Neural progenitor cell (in vitro differentiated cells): ENCODE data around the gene TBC1D1. TPM values are rescaled to one million over a fixed set of nuclear protein-coding genes. Genes with fewer than 3 reads are reported as not detected.

Source experiments
- DNase-seq: peaks from one replicate; pipeline ENCODE4 v3.0.0-alpha.2; 2016; ENCODE audit warnings: low spot score
- H2AFZ ChIP-seq: fragments of 200-600 bp; sonication (generic); replicated peaks from 2 replicates; pipeline ENCODE4 v1.6.1; 2016; ENCODE audit warnings: antibody characterized with exemption
- H3F3A ChIP-seq: fragments of 200-600 bp; sonication (generic); 2 replicates; pipeline ENCODE4 v1.6.1; 2016; ENCODE audit warnings: antibody characterized with exemption, low read depth
- H3K27ac ChIP-seq: fragments of 200-600 bp; sonication (generic); 2 replicates; pipeline ENCODE4 v1.5.1; 2016; ENCODE audit warnings: mild to moderate bottlenecking
- H3K27me3 ChIP-seq: fragments of 200-600 bp; sonication (generic); 2 replicates; pipeline ENCODE4 v1.6.1; 2016; ENCODE audit warnings: mild to moderate bottlenecking, moderate library complexity
- H3K36me3 ChIP-seq: fragments of 200-600 bp; sonication (generic); 2 replicates; pipeline ENCODE4 v1.5.1; 2016
- H3K4me1 ChIP-seq: fragments of 200-600 bp; sonication (generic); 2 replicates; pipeline ENCODE4 v1.6.1; 2016; ENCODE audit warnings: mixed run types
- H3K4me2 ChIP-seq: fragments of 200-600 bp; sonication (generic); 2 replicates; pipeline ENCODE4 v1.6.1; 2016
- H3K4me3 ChIP-seq: fragments of 200-600 bp; sonication (generic); 2 replicates; pipeline ENCODE4 v1.5.1; 2016
- H3K79me2 ChIP-seq: fragments of 200-600 bp; sonication (generic); 2 replicates; pipeline ENCODE4 v1.6.1; 2016; ENCODE audit warnings: low read depth
- H3K9ac ChIP-seq: fragments of 200-600 bp; sonication (generic); 2 replicates; pipeline ENCODE4 v1.6.1; 2016
- H3K9me3 ChIP-seq: fragments of 200-600 bp; sonication (generic); 2 replicates; pipeline ENCODE4 v1.5.1; 2016; ENCODE audit warnings: low read depth
- H4K20me1 ChIP-seq: fragments of 200-600 bp; sonication (generic); 2 replicates; pipeline ENCODE4 v1.6.1; 2016; ENCODE audit warnings: low read depth
- H3K27ac Mint-ChIP-seq: 3 replicates; pipeline ENCODE4 v1.8.0; 2021; ENCODE audit warnings: mixed read lengths
- H3K27me3 Mint-ChIP-seq: 2 replicates; pipeline ENCODE4 v1.8.0; 2022; ENCODE audit warnings: low read depth, mild to moderate bottlenecking, inconsistent platforms, moderate library complexity, mixed read lengths; ENCODE audit not compliant: insufficient read depth
- H3K36me3 Mint-ChIP-seq: 3 replicates; pipeline ENCODE4 v1.8.0; 2021; ENCODE audit warnings: mixed read lengths
- H3K4me1 Mint-ChIP-seq: 3 replicates; pipeline ENCODE4 v1.8.0; 2021; ENCODE audit warnings: mixed read lengths
- H3K4me3 Mint-ChIP-seq: 3 replicates; pipeline ENCODE4 v1.8.0; 2021; ENCODE audit warnings: mild to moderate bottlenecking, moderate library complexity, mixed read lengths
- H3K9me3 Mint-ChIP-seq: 3 replicates; pipeline ENCODE4 v1.8.0; 2020; ENCODE audit warnings: mixed read lengths
- EZH2 ChIP-seq: fragments of 200-600 bp; sonication (generic); IDR thresholded peaks from 2 replicates; pipeline ENCODE4 v1.6.1; 2017; ENCODE audit warnings: antibody characterized with exemption, mild to moderate bottlenecking, moderate library complexity
- EZH2phosphoT487 ChIP-seq: fragments of 200-600 bp; sonication (generic); IDR thresholded peaks from 2 replicates; pipeline ENCODE4 v1.6.1; 2017; ENCODE audit warnings: antibody characterized with exemption
- total RNA-seq: library from RNA; depleted of rRNA; stranded (reverse); fragments of >200 nt; gene quantifications from 2 replicates; pipeline ENCODE4 v1.2.3, GENCODE V29; 2015; ENCODE audit warnings: low replicate concordance
- TF ChIP-seq, protein P1 (sequence below): fragments of 200-600 bp; sonication (generic); IDR thresholded peaks from 2 replicates; pipeline ENCODE4 v1.5.1; 2017; ENCODE audit warnings: antibody characterized with exemption, mild to moderate bottlenecking

The TBC1D1 gene
- total RNA-seq, 1 donor from 2014 or later = 208 TPM

DNA sequence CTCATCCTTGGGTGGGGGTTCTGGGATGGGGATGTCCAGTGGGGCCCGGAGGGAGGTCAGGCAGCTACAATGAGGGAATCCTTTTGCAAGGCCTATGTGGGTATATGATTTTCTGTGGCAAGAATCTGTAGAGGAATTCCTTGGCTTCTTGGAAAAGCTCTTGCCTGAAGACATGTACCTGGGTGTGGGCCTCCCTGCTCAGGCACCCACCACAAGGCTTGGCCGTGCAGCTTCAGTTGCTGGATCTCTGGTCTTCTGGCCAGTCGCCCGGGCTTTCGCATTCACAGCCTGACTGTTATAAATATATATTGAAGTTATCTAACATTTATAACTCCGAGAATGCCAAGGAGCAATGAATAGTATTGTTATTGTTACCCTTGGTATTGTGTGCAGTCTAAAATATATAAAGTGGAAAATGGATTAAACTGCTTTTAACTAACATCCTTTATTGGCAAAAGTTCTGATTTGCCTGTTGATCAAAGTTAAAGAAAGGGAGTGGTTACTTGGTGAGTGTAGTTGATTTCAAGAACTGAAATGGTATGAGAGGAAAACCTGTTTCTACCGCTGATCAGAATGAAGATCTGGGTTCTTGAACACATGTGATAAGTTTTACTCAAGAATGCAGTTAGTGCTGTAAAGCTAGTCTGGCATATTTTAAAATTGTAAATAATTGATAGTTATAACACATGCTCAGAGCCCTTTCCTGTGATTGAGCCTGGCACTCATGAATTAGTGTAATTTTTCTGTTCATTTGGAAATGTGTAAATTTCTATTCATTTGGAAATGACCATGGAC lies 105.3 kb downstream of the TBC1D1 start:
- Histone ChIP-seq H2AFZ (no peak overlapping the region), H3K4me3 (no peak overlapping the region), H3K9me3 (no peaks in the 10 kb centered on the region), H3K27me3 (no peaks in the 10 kb centered on the region), H3K79me2 (peaks cover 70% of the 10 kb centered on the region), H4K20me1 (peaks cover 59% of the 10 kb centered on the region), H3K4me2 (no peak overlapping the region), H3K36me3 (no peaks in the 10 kb centered on the region), H3K4me1 (peaks cover 30% of the 10 kb centered on the region), H3K27ac (no peak overlapping the region), H3K9ac (no peak overlapping the region), H3F3A (peaks cover 16% of the 10 kb centered on the region)
- no peaks in the 10 kb centered on the region for H3K9me3 Mint-ChIP-seq
- TF ChIP-seq EZH2 = no peak
- no peak for TF ChIP-seq EZH2phosphoT487
- TF ChIP-seq, protein P1, sequence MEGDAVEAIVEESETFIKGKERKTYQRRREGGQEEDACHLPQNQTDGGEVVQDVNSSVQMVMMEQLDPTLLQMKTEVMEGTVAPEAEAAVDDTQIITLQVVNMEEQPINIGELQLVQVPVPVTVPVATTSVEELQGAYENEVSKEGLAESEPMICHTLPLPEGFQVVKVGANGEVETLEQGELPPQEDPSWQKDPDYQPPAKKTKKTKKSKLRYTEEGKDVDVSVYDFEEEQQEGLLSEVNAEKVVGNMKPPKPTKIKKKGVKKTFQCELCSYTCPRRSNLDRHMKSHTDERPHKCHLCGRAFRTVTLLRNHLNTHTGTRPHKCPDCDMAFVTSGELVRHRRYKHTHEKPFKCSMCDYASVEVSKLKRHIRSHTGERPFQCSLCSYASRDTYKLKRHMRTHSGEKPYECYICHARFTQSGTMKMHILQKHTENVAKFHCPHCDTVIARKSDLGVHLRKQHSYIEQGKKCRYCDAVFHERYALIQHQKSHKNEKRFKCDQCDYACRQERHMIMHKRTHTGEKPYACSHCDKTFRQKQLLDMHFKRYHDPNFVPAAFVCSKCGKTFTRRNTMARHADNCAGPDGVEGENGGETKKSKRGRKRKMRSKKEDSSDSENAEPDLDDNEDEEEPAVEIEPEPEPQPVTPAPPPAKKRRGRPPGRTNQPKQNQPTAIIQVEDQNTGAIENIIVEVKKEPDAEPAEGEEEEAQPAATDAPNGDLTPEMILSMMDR = no peak
- peaks cover 17% of the 10 kb centered on the region for H3K4me1 Mint-ChIP-seq
- H3K4me3 Mint-ChIP-seq = no peak overlapping the region
- no peaks in the 10 kb centered on the region for H3K36me3 Mint-ChIP-seq
- DNase-seq = no peak
- peaks cover 2% of the 10 kb centered on the region for H3K27me3 Mint-ChIP-seq
- no peak overlapping the region for H3K27ac Mint-ChIP-seq

DNA sequence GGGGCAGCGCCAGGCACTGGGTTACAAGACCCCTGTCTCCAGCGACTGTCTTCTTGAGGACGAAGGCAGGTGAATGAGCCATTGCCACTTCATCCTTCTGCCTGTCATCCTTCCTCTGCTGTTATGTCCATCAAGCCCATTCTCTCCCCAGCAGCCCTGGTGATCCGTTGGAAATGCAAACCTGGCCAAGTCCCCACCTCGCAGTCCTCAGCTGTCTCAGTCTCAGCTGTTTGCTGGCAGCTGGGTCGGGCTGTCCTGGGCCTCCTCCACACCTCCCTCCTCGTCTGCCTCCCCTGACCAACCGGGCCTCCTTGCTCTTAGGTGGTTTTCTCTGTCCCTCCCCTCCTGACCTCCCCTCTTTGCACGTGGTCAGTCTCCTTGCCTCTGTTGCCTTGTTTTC lies 107.3 kb downstream of the TBC1D1 start:
- TF ChIP-seq EZH2phosphoT487 (no peak), EZH2 (no peak)
- TF ChIP-seq, protein P1 = no peak
- H3K9me3 Mint-ChIP-seq = no peaks in the 10 kb centered on the region
- Histone ChIP-seq H3K36me3 (no peaks in the 10 kb centered on the region), H3K9ac (no peak overlapping the region), H3K9me3 (no peaks in the 10 kb centered on the region), H3K4me1 (peaks cover 45% of the 10 kb centered on the region), H3K79me2 (peaks cover 64% of the 10 kb centered on the region), H3K4me3 (no peak overlapping the region), H3K27ac (no peak overlapping the region), H2AFZ (no peak overlapping the region), H3K27me3 (no peaks in the 10 kb centered on the region), H3F3A (peaks cover 16% of the 10 kb centered on the region), H3K4me2 (no peak overlapping the region), H4K20me1 (peaks cover 67% of the 10 kb centered on the region)
- H3K27ac Mint-ChIP-seq = no peak overlapping the region
- no peak overlapping the region for H3K4me3 Mint-ChIP-seq
- peaks cover 17% of the 10 kb centered on the region for H3K4me1 Mint-ChIP-seq
- H3K36me3 Mint-ChIP-seq = no peaks in the 10 kb centered on the region
- DNase-seq = no peak
- peaks cover 2% of the 10 kb centered on the region for H3K27me3 Mint-ChIP-seq

DNA sequence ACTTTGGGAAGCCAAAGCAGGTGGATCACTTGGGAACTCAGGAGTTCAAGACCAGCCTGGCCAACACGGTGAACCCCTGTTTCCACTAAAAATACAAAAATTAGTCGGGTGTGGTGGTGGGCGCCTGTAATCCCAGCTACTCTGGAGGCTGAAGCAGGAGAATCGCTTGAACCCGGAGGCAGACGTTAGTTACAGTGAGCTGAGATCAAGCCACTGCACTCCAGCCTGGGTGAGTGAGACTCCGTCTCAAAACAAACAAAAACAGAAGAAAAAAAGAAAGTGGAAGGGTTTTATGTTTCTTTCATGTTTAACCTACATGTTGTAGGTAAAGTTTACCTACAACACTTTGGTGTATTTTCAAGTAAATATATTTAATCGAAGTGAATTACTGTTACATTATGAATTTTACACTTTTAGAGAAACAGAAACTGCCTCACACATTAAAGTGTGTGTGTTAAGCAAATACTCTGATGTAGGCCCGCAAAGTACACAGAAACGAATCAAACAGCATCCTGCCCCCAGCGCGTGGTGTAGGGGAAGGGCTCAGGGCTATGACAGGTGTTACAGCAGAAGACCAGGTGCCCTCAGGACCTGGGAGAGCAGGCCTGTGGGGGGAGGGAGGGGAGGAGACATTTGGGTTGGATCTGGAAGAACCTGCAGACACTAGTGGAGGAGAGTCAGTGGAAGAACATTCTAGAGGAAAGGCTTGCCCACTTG lies 108.3 kb downstream of the TBC1D1 start:
- no peak overlapping the region for H3K27ac ChIP-seq
- no peak for DNase-seq
- H3K9me3 ChIP-seq = no peaks in the 10 kb centered on the region

More for the DNA sequence above, 108.3 kb downstream of the TBC1D1 start:
- H2AFZ ChIP-seq = no peak overlapping the region
- peaks cover 15% of the 10 kb centered on the region for H3K4me1 Mint-ChIP-seq
- H3K9me3 Mint-ChIP-seq = no peaks in the 10 kb centered on the region
- peaks cover 72% of the 10 kb centered on the region for H3K79me2 ChIP-seq
- no peaks in the 10 kb centered on the region for H3K36me3 ChIP-seq
- no peaks in the 10 kb centered on the region for H3K27me3 ChIP-seq
- H3F3A ChIP-seq = peaks cover 11% of the 10 kb centered on the region
- H3K27ac Mint-ChIP-seq = no peak overlapping the region
- H3K4me2 ChIP-seq = no peak overlapping the region
- H3K27me3 Mint-ChIP-seq = peaks cover 2% of the 10 kb centered on the region
- no peak overlapping the region for H3K4me3 Mint-ChIP-seq
- no peak overlapping the region for H3K9ac ChIP-seq
- peaks cover 67% of the 10 kb centered on the region for H4K20me1 ChIP-seq
- H3K4me1 ChIP-seq = peaks cover 44% of the 10 kb centered on the region
- no peak overlapping the region for H3K4me3 ChIP-seq
- no peaks in the 10 kb centered on the region for H3K36me3 Mint-ChIP-seq
- TF ChIP-seq EZH2 (no peak), EZH2phosphoT487 (no peak)
- TF ChIP-seq, protein P1 = no peak
